SK-N-SH treated with all-trans-retinoic acid at 6 μM for 48 hours (cell line): ENCODE results near the gene B2M.
"Not testable (repeated sequence)": the region's sequence is repeated elsewhere in the genome, so short reads cannot be mapped to it uniquely, and the experiment has no call there.

Source experiments
- ATAC-seq: fragments of 200-7000 bp; cut with Tn5 transposase; 3 replicates; pipeline ENCODE4 v1.9.1; 2020; ENCODE audit warnings: mild to moderate bottlenecking, moderate library complexity
- ARNTL ChIP-seq: fragments of 450-650 bp; formaldehyde crosslinking; IDR thresholded peaks from 2 replicates; pipeline ENCODE4 v1.5.0; 2020; ENCODE audit warnings: low read depth, mild to moderate bottlenecking, moderate library complexity, borderline replicate concordance
- BACH2 ChIP-seq: fragments of 250-450 bp; sonication (Bioruptor Pico); IDR thresholded peaks from 2 replicates; pipeline ENCODE4 v1.9.0; 2021; ENCODE audit warnings: mild to moderate bottlenecking, borderline replicate concordance
- CSDC2 ChIP-seq: fragments of 250-450 bp; sonication (Bioruptor Pico); IDR thresholded peaks from 2 replicates; pipeline ENCODE4 v1.5.0; 2020; ENCODE audit warnings: mild to moderate bottlenecking, moderate library complexity
- ESRRG ChIP-seq: fragments of 250-450 bp; sonication (Bioruptor Pico); IDR thresholded peaks from 2 replicates; pipeline ENCODE4 v1.6.1; 2021; ENCODE audit warnings: mild to moderate bottlenecking
- ISL1 ChIP-seq: fragments of 250-450 bp; sonication (Bioruptor Pico); IDR thresholded peaks from 2 replicates; pipeline ENCODE4 v2.1.2; 2022; ENCODE audit warnings: mild to moderate bottlenecking, moderate library complexity
- OSR1 ChIP-seq: fragments of 250-450 bp; sonication (Bioruptor Pico); IDR thresholded peaks from 2 replicates; pipeline ENCODE4 v1.8.0; 2022; ENCODE audit warnings: moderate library complexity, mild to moderate bottlenecking, inconsistent platforms
- PPARA ChIP-seq: fragments of 250-450 bp; sonication (Bioruptor Pico); IDR thresholded peaks from 2 replicates; pipeline ENCODE4 v1.5.0; 2020; ENCODE audit warnings: mild to moderate bottlenecking, borderline replicate concordance
- RARB ChIP-seq: fragments of 250-450 bp; sonication (Bioruptor Pico); IDR thresholded peaks from 2 replicates; pipeline ENCODE4 v1.8.0; 2021; ENCODE audit warnings: mild to moderate bottlenecking, moderate library complexity
- SNAI2 ChIP-seq: fragments of 250-450 bp; sonication (Bioruptor Pico); IDR thresholded peaks from 2 replicates; pipeline ENCODE4 v1.5.0; 2020; ENCODE audit warnings: mild to moderate bottlenecking, moderate library complexity
- TCF4 ChIP-seq: fragments of 250-450 bp; sonication (Bioruptor Pico); IDR thresholded peaks from 2 replicates; pipeline ENCODE4 v1.8.0; 2021; ENCODE audit warnings: mild to moderate bottlenecking, moderate library complexity, borderline replicate concordance
- TOX ChIP-seq: fragments of 250-450 bp; sonication (Bioruptor Pico); IDR thresholded peaks from 2 replicates; pipeline ENCODE4 v1.8.0; 2021; ENCODE audit warnings: mild to moderate bottlenecking, moderate library complexity, borderline replicate concordance
- ZC3H10 ChIP-seq: fragments of 250-450 bp; sonication (Bioruptor Pico); IDR thresholded peaks from 2 replicates; pipeline ENCODE4 v1.5.1; 2021; ENCODE audit warnings: mild to moderate bottlenecking, moderate library complexity
- ZFP3 ChIP-seq: fragments of 250-450 bp; sonication (Bioruptor Pico); IDR thresholded peaks from 2 replicates; pipeline ENCODE4 v1.5.0; 2020; ENCODE audit warnings: mild to moderate bottlenecking, moderate library complexity
- ZFP30 ChIP-seq: fragments of 450-650 bp; formaldehyde crosslinking; IDR thresholded peaks from 2 replicates; pipeline ENCODE4 v1.5.0; 2022; ENCODE audit warnings: mild to moderate bottlenecking, moderate library complexity
- ZNF70 ChIP-seq: fragments of 450-650 bp; formaldehyde crosslinking; IDR thresholded peaks from 2 replicates; pipeline ENCODE4 v1.5.0; 2020; ENCODE audit warnings: mild to moderate bottlenecking, moderate library complexity
- ZNF8 ChIP-seq: fragments of 450-650 bp; formaldehyde crosslinking; IDR thresholded peaks from 2 replicates; pipeline ENCODE4 v1.5.0; 2020; ENCODE audit warnings: mild to moderate bottlenecking, moderate library complexity
- TF ChIP-seq, protein P1 (sequence below): fragments of 250-450 bp; sonication (Bioruptor Pico); IDR thresholded peaks from 2 replicates; pipeline ENCODE4 v1.5.0; 2020; ENCODE audit warnings: mild to moderate bottlenecking, moderate library complexity
- TF ChIP-seq, protein P2 (sequence below): fragments of 250-450 bp; sonication (Bioruptor Pico); IDR thresholded peaks from 2 replicates; pipeline ENCODE4 v1.8.0; 2020; ENCODE audit warnings: mild to moderate bottlenecking, moderate library complexity, borderline replicate concordance
- TF ChIP-seq, protein P3 (sequence below): fragments of 250-450 bp; sonication (Bioruptor Pico); IDR thresholded peaks from 2 replicates; pipeline ENCODE4 v1.5.1; 2020; ENCODE audit warnings: low read depth, mild to moderate bottlenecking, moderate library complexity

Gene B2M

DNA sequence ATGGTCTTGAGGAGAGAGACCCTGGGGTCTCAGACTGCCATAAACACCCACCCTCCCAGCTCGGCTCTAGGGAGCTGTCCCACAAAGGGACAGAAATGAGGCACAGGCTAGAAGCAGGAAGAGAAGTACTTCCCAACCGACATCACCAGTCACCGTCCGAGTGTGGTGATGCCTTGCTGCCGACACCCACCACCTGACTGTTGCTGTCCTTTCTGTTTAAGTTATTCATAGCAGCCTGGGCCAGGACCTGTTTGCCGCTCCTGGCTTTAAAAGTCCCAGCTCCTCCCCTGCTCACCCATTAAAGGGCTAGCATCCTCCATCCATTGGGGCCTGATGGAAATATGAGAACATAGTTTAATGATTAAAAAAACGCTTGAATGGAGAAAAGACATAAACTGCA lies 34.6 kb upstream of the B2M start (continued):
- TF ChIP-seq, protein P1, sequence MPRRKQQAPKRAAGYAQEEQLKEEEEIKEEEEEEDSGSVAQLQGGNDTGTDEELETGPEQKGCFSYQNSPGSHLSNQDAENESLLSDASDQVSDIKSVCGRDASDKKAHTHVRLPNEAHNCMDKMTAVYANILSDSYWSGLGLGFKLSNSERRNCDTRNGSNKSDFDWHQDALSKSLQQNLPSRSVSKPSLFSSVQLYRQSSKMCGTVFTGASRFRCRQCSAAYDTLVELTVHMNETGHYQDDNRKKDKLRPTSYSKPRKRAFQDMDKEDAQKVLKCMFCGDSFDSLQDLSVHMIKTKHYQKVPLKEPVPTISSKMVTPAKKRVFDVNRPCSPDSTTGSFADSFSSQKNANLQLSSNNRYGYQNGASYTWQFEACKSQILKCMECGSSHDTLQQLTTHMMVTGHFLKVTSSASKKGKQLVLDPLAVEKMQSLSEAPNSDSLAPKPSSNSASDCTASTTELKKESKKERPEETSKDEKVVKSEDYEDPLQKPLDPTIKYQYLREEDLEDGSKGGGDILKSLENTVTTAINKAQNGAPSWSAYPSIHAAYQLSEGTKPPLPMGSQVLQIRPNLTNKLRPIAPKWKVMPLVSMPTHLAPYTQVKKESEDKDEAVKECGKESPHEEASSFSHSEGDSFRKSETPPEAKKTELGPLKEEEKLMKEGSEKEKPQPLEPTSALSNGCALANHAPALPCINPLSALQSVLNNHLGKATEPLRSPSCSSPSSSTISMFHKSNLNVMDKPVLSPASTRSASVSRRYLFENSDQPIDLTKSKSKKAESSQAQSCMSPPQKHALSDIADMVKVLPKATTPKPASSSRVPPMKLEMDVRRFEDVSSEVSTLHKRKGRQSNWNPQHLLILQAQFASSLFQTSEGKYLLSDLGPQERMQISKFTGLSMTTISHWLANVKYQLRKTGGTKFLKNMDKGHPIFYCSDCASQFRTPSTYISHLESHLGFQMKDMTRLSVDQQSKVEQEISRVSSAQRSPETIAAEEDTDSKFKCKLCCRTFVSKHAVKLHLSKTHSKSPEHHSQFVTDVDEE (CRISPR knock-in tag) = no peak
- TF ChIP-seq ZFP3 (CRISPR knock-in tag) = no peak
- TF ChIP-seq ESRRG (CRISPR knock-in tag) = no peak

DNA sequence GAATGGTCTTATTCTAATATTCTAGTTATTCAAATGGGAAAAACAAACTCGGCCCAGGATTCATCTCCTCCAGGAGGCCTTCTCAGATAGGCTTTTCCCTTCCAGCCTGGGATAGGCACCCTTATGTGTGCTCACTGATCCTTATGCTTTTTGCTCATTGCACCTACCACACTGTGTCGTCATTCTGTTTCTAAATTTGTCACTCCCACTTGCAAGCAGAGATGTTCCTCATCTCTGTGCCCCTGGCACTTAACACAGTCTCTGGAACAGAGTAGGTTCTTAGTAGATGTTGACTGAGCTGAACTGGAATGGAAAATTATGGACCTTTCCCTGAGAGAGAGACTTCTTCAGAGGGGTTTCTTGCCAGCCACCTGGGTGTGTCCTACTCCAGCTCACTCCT lies 29.1 kb upstream of the B2M start:
- ATAC-seq = no peak
- TF ChIP-seq SNAI2 = no peak
- TF ChIP-seq, protein P1 (CRISPR knock-in tag) = no peak
- TF ChIP-seq OSR1 (CRISPR knock-in tag) = no peak
- TF ChIP-seq TCF4 (CRISPR knock-in tag) = no peak
- no peak for TF ChIP-seq ZFP3 (CRISPR knock-in tag)
- no peak for TF ChIP-seq CSDC2
- no peak for TF ChIP-seq ZNF70 (CRISPR knock-in tag)
- no peak for TF ChIP-seq BACH2 (CRISPR knock-in tag)
- TF ChIP-seq ZNF8 (CRISPR knock-in tag) = no peak
- TF ChIP-seq, protein P2, sequence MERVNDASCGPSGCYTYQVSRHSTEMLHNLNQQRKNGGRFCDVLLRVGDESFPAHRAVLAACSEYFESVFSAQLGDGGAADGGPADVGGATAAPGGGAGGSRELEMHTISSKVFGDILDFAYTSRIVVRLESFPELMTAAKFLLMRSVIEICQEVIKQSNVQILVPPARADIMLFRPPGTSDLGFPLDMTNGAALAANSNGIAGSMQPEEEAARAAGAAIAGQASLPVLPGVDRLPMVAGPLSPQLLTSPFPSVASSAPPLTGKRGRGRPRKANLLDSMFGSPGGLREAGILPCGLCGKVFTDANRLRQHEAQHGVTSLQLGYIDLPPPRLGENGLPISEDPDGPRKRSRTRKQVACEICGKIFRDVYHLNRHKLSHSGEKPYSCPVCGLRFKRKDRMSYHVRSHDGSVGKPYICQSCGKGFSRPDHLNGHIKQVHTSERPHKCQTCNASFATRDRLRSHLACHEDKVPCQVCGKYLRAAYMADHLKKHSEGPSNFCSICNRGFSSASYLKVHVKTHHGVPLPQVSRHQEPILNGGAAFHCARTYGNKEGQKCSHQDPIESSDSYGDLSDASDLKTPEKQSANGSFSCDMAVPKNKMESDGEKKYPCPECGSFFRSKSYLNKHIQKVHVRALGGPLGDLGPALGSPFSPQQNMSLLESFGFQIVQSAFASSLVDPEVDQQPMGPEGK (CRISPR knock-in tag) = no peak

DNA sequence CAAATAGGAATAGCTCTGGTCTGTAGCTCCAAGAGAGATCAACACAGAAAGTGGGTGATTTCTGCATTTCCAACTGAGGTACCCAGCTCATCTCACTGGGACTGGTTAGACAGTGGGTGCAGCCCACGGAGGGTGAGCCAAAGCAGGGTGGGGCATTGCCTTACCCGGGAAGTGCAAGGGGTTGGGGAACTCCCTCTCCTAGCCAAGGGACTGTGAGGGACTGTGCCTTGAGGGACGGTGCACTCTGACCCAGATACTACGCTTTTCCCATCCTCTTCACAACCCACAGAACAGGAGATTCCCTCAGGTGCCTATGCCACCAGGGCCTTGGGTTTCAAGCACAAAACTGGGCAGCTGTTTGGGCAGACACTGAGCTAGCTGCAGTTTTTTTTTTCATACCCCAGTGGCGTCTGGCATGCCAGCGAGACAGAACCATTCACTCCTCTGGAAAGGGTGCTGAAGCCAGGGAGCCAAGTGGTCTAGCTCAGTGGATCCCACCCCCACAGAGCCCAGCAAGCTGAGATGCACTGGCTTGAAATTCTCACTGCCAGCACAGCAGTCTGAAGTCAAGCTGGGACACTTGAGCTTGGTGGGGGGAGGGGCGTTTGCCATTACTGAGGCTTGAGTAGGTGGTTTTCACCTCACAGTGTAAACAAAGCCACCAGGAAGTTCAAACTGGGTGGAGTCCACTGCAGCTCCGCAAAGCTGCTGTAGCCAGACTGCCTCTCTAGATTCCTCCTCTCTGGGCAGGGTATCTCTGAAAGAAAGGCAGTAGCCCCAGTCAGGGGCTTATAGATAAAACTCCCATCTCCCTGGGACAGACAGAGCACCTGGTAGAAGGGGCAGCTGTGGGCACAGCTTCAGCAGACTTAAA lies 28.3 kb upstream of the B2M start:
- ATAC-seq = not testable (repeated sequence)

DNA sequence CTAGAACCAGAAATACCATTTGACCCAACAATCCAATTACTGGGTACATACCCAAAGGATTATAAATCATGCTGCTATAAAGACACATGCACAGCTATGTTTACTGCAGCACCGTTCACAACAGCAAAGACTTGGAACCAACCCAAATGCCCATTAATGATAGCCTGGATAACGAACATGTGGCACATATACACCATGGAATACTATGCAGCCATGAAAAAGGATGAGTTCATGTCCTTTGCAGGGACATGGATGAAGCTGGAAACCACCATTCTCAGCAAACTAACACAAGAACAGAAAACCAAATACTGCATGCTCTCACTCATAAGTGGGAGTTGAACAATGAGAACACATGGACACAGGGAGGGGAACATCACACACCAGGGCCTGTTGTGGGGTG lies 22.0 kb upstream of the B2M start:
- ATAC-seq = not testable (repeated sequence)

DNA sequence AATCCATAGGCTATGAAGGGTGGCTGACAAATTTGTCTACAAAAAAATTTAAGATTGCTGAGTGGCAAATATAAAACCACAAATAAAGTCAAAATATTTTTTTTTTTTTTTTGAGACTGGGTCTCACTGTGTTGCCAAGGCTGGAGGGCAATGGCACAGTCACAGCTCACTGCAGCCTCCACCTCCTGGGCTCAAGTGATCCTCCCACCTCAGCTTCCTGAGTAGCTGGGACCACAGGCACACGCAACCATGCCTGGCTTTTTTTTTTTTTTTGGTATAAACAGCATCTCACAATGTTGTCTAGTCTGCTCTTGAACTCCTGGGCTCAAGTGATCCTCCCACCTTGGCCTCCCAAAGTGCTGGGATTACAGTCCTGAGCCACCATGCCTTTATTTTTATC lies 21.1 kb upstream of the B2M start:
- not testable (repeated sequence) for ATAC-seq

DNA sequence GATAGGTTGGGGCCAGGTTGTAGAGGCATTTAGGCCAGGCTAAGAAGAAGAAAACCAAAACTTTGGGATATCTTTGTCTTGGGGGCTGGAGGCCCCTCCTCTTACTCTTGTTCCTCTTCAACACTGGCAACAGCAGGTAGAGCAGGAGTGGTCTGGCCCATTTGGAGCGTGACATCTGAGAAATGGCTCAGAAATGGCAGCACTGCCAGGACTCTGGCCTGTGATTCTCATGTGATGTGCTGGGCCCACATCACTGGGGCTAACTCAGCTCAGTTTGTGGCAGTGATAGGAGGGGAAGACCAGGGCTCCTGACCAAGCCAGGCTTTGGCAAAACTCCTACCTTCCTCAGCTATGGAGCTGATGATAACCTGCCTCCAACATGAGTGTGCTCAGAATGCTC lies 18.7 kb upstream of the B2M start:
- ATAC-seq = no peak
- TF ChIP-seq ARNTL (no peak), PPARA (no peak), ESRRG (CRISPR knock-in tag) (no peak)

DNA sequence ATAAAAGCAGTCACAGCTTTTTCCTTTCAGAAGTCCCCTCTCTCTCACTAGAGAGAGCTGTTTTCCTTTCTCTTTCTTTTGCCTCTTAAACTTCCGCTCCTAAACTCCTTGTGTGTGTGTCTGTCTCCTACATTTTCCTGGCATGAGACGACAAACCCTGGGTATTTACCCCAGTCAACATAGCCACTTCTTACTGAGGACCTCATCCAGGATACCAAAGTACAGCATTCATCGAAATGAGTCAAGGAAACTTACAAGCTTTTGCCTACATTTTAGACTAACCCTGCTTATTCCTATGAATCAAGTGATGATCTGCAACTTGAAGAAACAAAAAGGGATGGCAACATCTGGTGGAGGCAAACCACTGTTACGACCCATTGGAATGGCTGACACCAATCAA lies 16.9 kb upstream of the B2M start:
- TF ChIP-seq ZNF8 (CRISPR knock-in tag) (no peak), TCF4 (CRISPR knock-in tag) (no peak), PPARA (no peak)
- TF ChIP-seq, all 23 proteins: peak for 0
- ATAC-seq = no peak

DNA sequence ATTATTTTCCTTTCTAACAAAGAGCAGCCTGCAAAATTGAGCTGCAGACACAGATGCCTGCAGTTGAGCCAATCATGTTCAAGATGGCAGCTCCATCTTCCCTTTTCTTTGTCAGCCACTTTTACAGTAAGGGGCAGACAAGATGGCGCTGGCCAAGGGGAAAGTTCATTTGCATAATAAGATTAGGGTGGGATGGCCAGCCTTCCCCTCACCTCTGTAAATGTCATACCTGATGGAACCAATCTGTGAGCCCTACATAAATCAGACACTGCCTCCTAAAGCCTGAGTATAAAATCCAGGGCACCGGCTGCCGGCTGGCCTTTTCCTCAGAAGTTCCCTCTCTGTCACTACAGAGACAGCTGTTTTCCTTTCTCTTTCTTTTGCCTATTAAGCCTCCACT lies 16.0 kb upstream of the B2M start:
- ATAC-seq = no peak
- no peak for TF ChIP-seq OSR1 (CRISPR knock-in tag)
- no peak for TF ChIP-seq RARB (CRISPR knock-in tag)
- no peak for TF ChIP-seq ZC3H10 (CRISPR knock-in tag)
- no peak for TF ChIP-seq TCF4 (CRISPR knock-in tag)
- TF ChIP-seq, protein P3, sequence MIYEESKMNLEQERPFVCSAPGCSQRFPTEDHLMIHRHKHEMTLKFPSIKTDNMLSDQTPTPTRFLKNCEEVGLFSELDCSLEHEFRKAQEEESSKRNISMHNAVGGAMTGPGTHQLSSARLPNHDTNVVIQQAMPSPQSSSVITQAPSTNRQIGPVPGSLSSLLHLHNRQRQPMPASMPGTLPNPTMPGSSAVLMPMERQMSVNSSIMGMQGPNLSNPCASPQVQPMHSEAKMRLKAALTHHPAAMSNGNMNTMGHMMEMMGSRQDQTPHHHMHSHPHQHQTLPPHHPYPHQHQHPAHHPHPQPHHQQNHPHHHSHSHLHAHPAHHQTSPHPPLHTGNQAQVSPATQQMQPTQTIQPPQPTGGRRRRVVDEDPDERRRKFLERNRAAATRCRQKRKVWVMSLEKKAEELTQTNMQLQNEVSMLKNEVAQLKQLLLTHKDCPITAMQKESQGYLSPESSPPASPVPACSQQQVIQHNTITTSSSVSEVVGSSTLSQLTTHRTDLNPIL (CRISPR knock-in tag) = no peak
- no peak for TF ChIP-seq ISL1 (CRISPR knock-in tag)
- TF ChIP-seq ZNF8 (CRISPR knock-in tag) = no peak
- no peak for TF ChIP-seq SNAI2
- no peak for TF ChIP-seq TOX
- no peak for TF ChIP-seq ZFP30 (CRISPR knock-in tag)
- no peak for TF ChIP-seq ESRRG (CRISPR knock-in tag)
